Muscle layer of duodenum (tissue), 2 donors: ENCODE measurements around the gene EEPD1.

Source experiments
- H3K27ac ChIP-seq: one replicate; pipeline ENCODE4 v1.7.0; 2013; ENCODE audit warnings: mild to moderate bottlenecking, low read length
- H3K27me3 ChIP-seq: one replicate; pipeline ENCODE4 v1.7.0; 2013; ENCODE audit warnings: low read depth, mild to moderate bottlenecking, control low read depth, low read length
- H3K36me3 ChIP-seq, 2 donors: one replicate each; pipeline ENCODE4 v1.7.0; 2013; ENCODE audit warnings: low read length in 2 of 2, control low read depth in 1 of 2, mild to moderate bottlenecking in 1 of 2; ENCODE audit not compliant: insufficient read depth in 2 of 2, control insufficient read depth in 1 of 2
- H3K4me1 ChIP-seq, 2 donors: one replicate each; pipeline ENCODE4 v1.7.0; 2013; ENCODE audit warnings: low read length in 2 of 2, mild to moderate bottlenecking in 2 of 2, control low read depth in 1 of 2, moderate library complexity in 1 of 2; ENCODE audit not compliant: insufficient read depth in 2 of 2, control insufficient read depth in 1 of 2
- H3K4me3 ChIP-seq, 2 donors: one replicate each; pipeline ENCODE4 v1.7.0; 2013; ENCODE audit warnings: low read length in 2 of 2, low read depth in 1 of 2, mild to moderate bottlenecking in 1 of 2
- H3K9me3 ChIP-seq, 2 donors: one replicate each; pipeline ENCODE4 v1.7.0; 2013; ENCODE audit warnings: low read length in 2 of 2, control low read depth in 1 of 2, mild to moderate bottlenecking in 1 of 2; ENCODE audit not compliant: control insufficient read depth in 1 of 2
- donor health status: healthy.

The EEPD1 gene

GRCh38 chr7:36159618-36160017 is 6.6 kb downstream of the EEPD1 start:
- Histone ChIP-seq H3K4me1 (peaks cover 25 to 43% of the 10 kb centered on the region in 2 donors), H3K36me3 (no peaks in the 10 kb centered on the region), H3K27ac (no peak overlapping the region), H3K9me3 (no peaks in the 10 kb centered on the region), H3K4me3 (no peak overlapping the region), H3K27me3 (no peaks in the 10 kb centered on the region)

- no peaks in the 10 kb centered on the region for H3K36me3 ChIP-seq
- H3K27me3 ChIP-seq: no peaks in the 10 kb centered on the region
- no peak overlapping the region for H3K4me3 ChIP-seq
- peaks cover 20 to 36% of the 10 kb centered on the region in 2 donors for H3K4me1 ChIP-seq
- H3K9me3 ChIP-seq: no peaks in the 10 kb centered on the region
- H3K27ac ChIP-seq: no peak overlapping the region
These were observed 7.3 kb downstream of the EEPD1 start for GRCh38 chr7:36160313-36160712.

- peaks cover 12 to 22% of the 10 kb centered on the region in 2 donors for H3K4me1 ChIP-seq
- H3K27me3 ChIP-seq: no peaks in the 10 kb centered on the region
- H3K9me3 ChIP-seq: no peaks in the 10 kb centered on the region
- no peak overlapping the region for H3K27ac ChIP-seq
- no peaks in the 10 kb centered on the region for H3K36me3 ChIP-seq
- H3K4me3 ChIP-seq: no peak overlapping the region
These were observed 8.9 kb downstream of the EEPD1 start for GRCh38 chr7:36161996-36162395.

- H3K4me3 ChIP-seq: no peak overlapping the region
- no peaks in the 10 kb centered on the region for H3K9me3 ChIP-seq
- no peak overlapping the region for H3K27ac ChIP-seq
- H3K4me1 ChIP-seq: peaks cover 0 to 5% of the 10 kb centered on the region in 2 donors
- no peaks in the 10 kb centered on the region for H3K27me3 ChIP-seq
- H3K36me3 ChIP-seq: no peaks in the 10 kb centered on the region
These were observed 12.0 kb downstream of the EEPD1 start for GRCh38 chr7:36165059-36165458.

GRCh38 chr7:36165802-36166201 is 12.7 kb downstream of the EEPD1 start:
- H3K4me3 ChIP-seq: no peak overlapping the region
- no peak overlapping the region for H3K27ac ChIP-seq
- H3K36me3 ChIP-seq: no peaks in the 10 kb centered on the region
- H3K9me3 ChIP-seq: no peaks in the 10 kb centered on the region
- no peaks in the 10 kb centered on the region for H3K4me1 ChIP-seq
- no peaks in the 10 kb centered on the region for H3K27me3 ChIP-seq

- Histone ChIP-seq H3K36me3 (no peaks in the 10 kb centered on the region), H3K4me1 (no peaks in the 10 kb centered on the region), H3K27me3 (no peaks in the 10 kb centered on the region), H3K27ac (no peak overlapping the region), H3K9me3 (no peaks in the 10 kb centered on the region), H3K4me3 (no peak overlapping the region)
These were observed 14.5 kb downstream of the EEPD1 start for GRCh38 chr7:36167403-36168050.

- no peak overlapping the region for H3K4me3 ChIP-seq
These were observed 18.4 kb downstream of the EEPD1 start for GRCh38 chr7:36171503-36171902.

GRCh38 chr7:36175886-36176285 is 22.8 kb downstream of the EEPD1 start:
- Histone ChIP-seq H3K4me1 (peaks cover 0 to 33% of the 10 kb centered on the region in 2 donors), H3K9me3 (no peaks in the 10 kb centered on the region), H3K4me3 (no peak overlapping the region), H3K27me3 (no peaks in the 10 kb centered on the region), H3K27ac (no peak overlapping the region), H3K36me3 (no peaks in the 10 kb centered on the region)

More at GRCh38 chr7:36171503-36171902, 18.4 kb downstream of the EEPD1 start:
- H3K4me1 ChIP-seq: peaks cover 0 to 10% of the 10 kb centered on the region in 2 donors
- H3K27ac ChIP-seq: no peak overlapping the region
- no peaks in the 10 kb centered on the region for H3K36me3 ChIP-seq
- H3K9me3 ChIP-seq: no peaks in the 10 kb centered on the region
- H3K27me3 ChIP-seq: no peaks in the 10 kb centered on the region

- no peaks in the 10 kb centered on the region for H3K27me3 ChIP-seq
- peaks cover 0 to 37% of the 10 kb centered on the region in 2 donors for H3K4me1 ChIP-seq
- no peak overlapping the region for H3K27ac ChIP-seq
- no peak overlapping the region for H3K4me3 ChIP-seq
- no peaks in the 10 kb centered on the region for H3K36me3 ChIP-seq
- no peaks in the 10 kb centered on the region for H3K9me3 ChIP-seq
These were observed 23.6 kb downstream of the EEPD1 start for GRCh38 chr7:36176697-36177096.

- no peaks in the 10 kb centered on the region for H3K9me3 ChIP-seq
- H3K36me3 ChIP-seq: no peaks in the 10 kb centered on the region
- no peaks in the 10 kb centered on the region for H3K27me3 ChIP-seq
- H3K4me1 ChIP-seq: peaks cover 0 to 46% of the 10 kb centered on the region in 2 donors
- H3K27ac ChIP-seq: no peak overlapping the region
- no peak overlapping the region for H3K4me3 ChIP-seq
These were observed 27.1 kb downstream of the EEPD1 start for GRCh38 chr7:36180121-36180520.

GRCh38 chr7:36181668-36182067 is 28.6 kb downstream of the EEPD1 start:
- peaks cover 0 to 35% of the 10 kb centered on the region in 2 donors for H3K4me1 ChIP-seq
- H3K9me3 ChIP-seq: no peaks in the 10 kb centered on the region
- no peak overlapping the region for H3K4me3 ChIP-seq
- no peaks in the 10 kb centered on the region for H3K36me3 ChIP-seq
- no peaks in the 10 kb centered on the region for H3K27me3 ChIP-seq
- H3K27ac ChIP-seq: no peak overlapping the region
